Subcutaneous adipose tissue (tissue), 4 donors: ENCODE measurements around the gene TMEM163. TPM values are rescaled to one million over a fixed set of nuclear protein-coding genes. Genes with fewer than 3 reads are reported as not detected.

ENCODE experiments used
- total RNA-seq, 4 donors: library from RNA; depleted of rRNA; stranded (reverse); fragments of >200 nt; gene quantifications; one replicate each; pipeline ENCODE4 v1.1.0, GENCODE V29; 2016
- TF ChIP-seq, protein P1 (sequence below): fragments of 450-650 bp; IDR thresholded peaks from one replicate; pipeline ENCODE4 v1.5.1; 2016; ENCODE audit warnings: low read depth, mild to moderate bottlenecking, control low read depth, antibody characterized with exemption, moderate library complexity

The TMEM163 gene
- total RNA-seq, 4 donors from 2014 or later, result 0.16 to 3.2 TPM; not detected in 2

DNA sequence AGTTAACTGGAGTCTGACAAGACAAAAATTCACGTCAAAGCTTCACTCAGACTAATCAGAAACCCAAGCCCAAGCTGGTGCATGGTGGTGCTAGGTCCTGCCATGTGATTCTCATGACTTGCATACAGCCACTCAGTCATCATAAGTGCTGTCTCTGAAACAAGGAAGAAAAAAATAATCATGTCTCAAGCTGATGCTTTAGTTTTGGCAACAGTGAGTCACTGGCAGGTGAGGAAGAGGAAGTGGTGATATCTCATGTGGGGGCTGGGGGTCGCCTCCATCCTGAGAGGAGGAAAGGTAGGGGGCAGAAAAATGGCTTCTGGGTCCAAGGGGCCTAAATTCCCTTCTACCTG is 136.3 kb downstream of the TMEM163 start:
- TF ChIP-seq, protein P1, sequence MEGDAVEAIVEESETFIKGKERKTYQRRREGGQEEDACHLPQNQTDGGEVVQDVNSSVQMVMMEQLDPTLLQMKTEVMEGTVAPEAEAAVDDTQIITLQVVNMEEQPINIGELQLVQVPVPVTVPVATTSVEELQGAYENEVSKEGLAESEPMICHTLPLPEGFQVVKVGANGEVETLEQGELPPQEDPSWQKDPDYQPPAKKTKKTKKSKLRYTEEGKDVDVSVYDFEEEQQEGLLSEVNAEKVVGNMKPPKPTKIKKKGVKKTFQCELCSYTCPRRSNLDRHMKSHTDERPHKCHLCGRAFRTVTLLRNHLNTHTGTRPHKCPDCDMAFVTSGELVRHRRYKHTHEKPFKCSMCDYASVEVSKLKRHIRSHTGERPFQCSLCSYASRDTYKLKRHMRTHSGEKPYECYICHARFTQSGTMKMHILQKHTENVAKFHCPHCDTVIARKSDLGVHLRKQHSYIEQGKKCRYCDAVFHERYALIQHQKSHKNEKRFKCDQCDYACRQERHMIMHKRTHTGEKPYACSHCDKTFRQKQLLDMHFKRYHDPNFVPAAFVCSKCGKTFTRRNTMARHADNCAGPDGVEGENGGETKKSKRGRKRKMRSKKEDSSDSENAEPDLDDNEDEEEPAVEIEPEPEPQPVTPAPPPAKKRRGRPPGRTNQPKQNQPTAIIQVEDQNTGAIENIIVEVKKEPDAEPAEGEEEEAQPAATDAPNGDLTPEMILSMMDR, result no peak

DNA sequence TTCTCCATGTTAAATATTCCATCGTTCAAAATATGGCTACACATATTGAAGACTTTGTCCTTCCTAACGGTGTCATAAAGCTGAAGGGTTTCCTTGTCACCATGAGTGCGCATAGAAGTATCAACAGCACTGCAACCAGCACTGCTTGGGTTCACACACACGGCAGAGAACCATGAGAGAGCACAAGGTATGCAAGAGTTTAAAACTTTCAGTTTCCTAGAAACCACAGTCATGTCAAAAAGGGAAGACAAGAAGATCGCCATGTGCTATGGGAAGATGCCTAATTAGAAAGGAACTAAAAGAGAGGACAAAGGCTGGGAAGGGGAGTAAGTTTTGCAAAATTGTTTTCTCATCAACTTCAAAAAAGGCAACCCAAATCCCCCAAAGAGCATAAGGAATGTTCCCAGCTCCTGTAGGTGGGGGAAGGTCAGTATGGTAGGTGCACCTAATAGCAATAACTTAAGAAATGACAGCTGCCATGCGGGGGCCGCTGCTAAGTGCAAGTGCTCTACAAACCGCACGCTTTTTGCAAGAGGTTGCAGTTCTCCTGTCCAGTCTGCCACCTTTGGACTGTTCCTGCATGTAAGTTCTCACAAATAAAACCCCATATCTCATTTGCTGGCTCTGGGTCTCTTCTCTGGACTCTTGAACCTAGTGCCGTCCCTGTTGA is 136.8 kb downstream of the TMEM163 start:
- TF ChIP-seq, protein P1, result no peak

DNA sequence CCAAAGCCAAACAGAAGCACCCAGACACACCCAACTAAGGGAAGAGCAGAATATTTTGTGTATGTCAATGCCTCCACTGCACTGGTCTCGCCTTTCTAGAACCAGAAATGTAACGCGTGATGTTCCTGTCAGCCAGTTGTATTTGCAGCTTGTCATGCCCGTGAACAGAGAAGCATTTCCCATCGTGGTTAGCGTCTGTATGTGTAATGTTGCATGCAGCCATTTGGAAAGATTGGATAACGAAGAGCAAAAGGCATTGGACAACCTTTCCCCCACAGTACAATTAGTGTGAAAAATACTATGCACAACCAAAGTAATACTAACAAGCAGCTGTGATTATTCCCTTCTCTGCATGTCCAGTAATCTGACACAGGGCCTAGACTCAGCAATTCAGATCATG is 140.5 kb downstream of the TMEM163 start:
- TF ChIP-seq, protein P1, result no peak

DNA sequence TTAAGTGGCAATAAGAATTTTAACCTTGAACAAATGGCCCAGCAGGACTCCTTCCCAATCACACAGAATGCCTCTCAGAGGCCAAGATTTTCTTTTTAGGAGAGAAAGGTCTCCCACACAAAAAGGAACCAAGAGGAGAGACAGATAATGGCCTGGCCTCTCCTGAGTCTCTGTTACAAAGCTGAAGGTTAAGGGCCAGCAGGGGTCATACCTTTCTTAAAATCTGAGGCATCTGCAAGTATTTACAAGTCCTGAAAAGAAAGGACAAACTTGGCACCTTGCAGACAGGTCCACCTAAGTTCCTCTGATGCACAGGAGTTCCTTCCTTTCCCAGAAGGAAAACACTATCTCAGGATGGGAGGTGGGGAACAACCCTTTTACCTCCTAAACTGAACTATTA is 142.3 kb downstream of the TMEM163 start:
- TF ChIP-seq, protein P1, result no peak

DNA sequence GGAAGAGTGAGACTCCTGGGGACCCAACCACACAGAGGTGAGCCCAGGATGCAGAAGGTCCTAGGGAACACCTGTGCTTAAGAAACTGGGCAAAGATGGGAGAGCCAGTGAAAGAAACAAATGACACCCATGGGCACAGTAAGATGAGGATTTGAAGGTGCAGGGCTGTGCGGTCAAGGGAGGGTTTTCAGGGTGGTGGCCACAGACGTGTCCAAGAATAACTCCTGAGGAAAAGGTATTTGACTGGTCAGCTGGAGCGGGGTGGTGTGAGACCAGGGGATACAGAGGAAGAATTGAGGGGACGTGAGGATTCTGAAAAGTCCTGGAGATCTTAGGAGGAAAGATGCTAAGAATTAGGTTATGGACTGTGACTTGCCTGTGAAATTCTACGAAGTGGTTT is 142.9 kb downstream of the TMEM163 start:
- TF ChIP-seq, protein P1, result no peak

DNA sequence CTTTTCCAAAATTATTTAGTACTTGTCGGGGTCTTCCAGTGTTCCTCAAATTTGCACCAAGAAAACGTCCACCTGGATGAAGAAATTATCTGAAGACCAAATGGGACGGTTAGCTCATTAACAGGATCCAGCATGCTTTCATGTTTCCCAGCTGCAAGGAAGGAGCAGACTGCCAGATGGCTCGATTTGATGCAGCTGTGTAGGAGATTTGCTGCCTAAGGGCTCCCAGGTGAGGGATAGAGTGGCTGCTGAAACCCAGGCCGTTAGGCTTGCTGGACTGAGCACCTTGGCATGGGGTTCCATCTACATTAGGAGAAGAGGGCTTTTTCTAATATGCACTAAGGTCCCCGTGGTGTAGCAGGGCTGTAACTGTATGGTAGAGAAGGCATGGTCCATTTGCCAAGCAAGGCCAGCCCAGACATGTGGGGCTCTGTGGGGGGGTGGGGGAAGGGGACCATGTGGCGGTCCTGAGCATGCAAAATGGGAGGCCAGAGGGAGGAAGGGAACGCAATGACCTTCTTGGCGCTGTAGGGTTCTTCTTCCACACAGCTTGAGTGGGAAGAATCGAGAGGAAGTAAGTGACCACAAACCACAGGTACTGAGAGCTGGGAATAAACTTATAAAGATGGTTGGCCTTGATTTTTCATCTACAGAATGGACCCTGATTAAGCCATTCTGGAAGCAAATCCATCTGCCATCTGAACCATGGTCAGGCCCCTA is 144.0 kb downstream of the TMEM163 start:
- TF ChIP-seq, protein P1, result no peak

DNA sequence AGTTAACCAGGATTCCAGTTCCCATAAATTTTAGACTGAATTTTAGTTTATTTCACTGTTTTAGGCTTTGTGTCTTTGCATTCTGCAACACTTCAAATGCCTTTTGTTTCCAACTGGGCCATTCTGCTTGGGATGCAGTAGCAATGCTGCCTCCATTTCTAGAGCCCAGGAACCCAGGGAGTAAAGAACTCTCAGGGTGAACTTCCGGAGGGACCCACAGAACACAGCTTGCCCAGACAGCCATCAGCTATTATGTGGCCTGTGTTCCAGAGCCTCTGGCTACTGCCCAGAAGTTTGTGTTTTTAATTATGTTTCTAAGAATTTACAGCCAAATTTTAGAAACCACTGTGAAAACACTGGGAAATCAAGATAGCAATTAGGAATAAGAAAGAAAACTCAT is 145.1 kb downstream of the TMEM163 start:
- TF ChIP-seq, protein P1, result no peak
